Panc1 (cell line): Measurements from ENCODE around the gene SLCO2A1.

Experiments used
- CTCF ChIP-seq: fragments of 450-650 bp; IDR thresholded peaks from 2 replicates; pipeline ENCODE4 v1.5.1; 2017; ENCODE audit warnings: mild to moderate bottlenecking
- REST ChIP-seq, 2 experiments: IDR thresholded peaks; 2 replicates each; pipeline ENCODE4 v1.6.1; 2011 to 2012; ENCODE audit warnings: low read depth in 2 of 2, control low read depth in 1 of 2, low read length in 1 of 2, mild to moderate bottlenecking in 1 of 2, moderate library complexity in 1 of 2; ENCODE audit not compliant: insufficient read depth in 1 of 2

DNA sequence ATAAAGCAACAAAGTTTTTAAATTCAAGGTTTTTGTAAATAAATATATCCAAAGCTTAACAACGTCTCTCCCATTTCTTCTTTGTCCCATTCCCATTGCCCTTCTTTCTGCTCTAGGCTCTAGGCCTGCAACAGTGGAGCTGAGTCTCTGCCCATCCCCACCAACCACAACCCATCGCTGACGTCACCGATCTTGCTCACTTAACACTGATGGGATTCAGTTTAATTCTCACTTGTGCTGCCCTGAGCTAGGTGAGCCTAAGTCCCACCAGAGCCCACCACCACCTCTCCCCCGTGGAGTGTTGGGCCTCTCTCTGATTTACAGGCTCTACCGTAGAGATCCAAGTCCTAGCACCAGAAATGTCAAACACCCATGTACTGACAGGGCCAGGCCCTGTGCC lies 72.7 kb downstream of the SLCO2A1 start:
- no peak for TF ChIP-seq REST (IDR thresholded peaks at IDR 0.05; ENCODE audit: insufficient read depth in 1 of 2, low read depth in 2 of 2, low read length in 1 of 2)
- no peak for TF ChIP-seq CTCF
